Inflammatory macrophage treated with lipopolysaccharide for 4 hours (primary cell): ENCODE data around the gene ZNF549.

Experiments
- DNase-seq: peaks from one replicate; pipeline ENCODE4 v3.0.0-alpha.2; 2020

Gene ZNF549

GRCh38 chr19:57570707-57571106 lies 43.6 kb downstream of the ZNF549 start:
- no peak for DNase-seq

GRCh38 chr19:57572415-57572947 lies 45.3 kb downstream of the ZNF549 start:
- DNase-seq: no peak

GRCh38 chr19:57576661-57577060 lies 49.5 kb downstream of the ZNF549 start:
- no peak for DNase-seq

- peak; percentile 99 for DNase-seq
Measured at GRCh38 chr19:57578487-57579205, 51.5 kb downstream of the ZNF549 start, which contains the start of gene ZNF416. Gene ZNF416 (minus strand): TSS chr19:57578911. CDS start chr19:57578704, 207 bp downstream.

GRCh38 chr19:57583104-57583520 lies 56.0 kb downstream of the ZNF549 start:
- no peak for DNase-seq

- peak; percentile 89 for DNase-seq
Measured at GRCh38 chr19:57583521-57584416, 56.6 kb downstream of the ZNF549 start, which contains the start of gene ZIK1. Gene ZIK1 (plus strand): TSS chr19:57584145. CDS start chr19:57584357, 212 bp downstream.

GRCh38 chr19:57587529-57587928 lies 60.4 kb downstream of the ZNF549 start:
- DNase-seq: no peak

GRCh38 chr19:57599377-57599760 lies 72.2 kb downstream of the ZNF549 start:
- DNase-seq: no peak

- DNase-seq: peak; percentile 91
Measured at GRCh38 chr19:57599761-57600383, 72.7 kb downstream of the ZNF549 start, which contains the start of gene ZNF530. Gene ZNF530 (plus strand): TSS chr19:57599885. CDS start chr19:57604346, 4,461 bp downstream.

- no peak for DNase-seq
Measured at GRCh38 chr19:57606931-57607330, 79.8 kb downstream of the ZNF549 start.
